B cell (primary cell): Measurements from ENCODE around the gene BBIP1.

Experiments
- CTCF ChIP-seq: fragments of 200-600 bp; IDR thresholded peaks from one replicate; pipeline ENCODE4 v1.8.0; 2022; ENCODE audit warnings: antibody characterized with exemption, mild to moderate bottlenecking
- EZH2 ChIP-seq: IDR thresholded peaks from 2 replicates; pipeline ENCODE4 v1.6.1; 2012; ENCODE audit warnings: borderline replicate concordance, low read depth, mild to moderate bottlenecking, moderate library complexity, low read length; ENCODE audit not compliant: insufficient read depth, poor library complexity, severe bottlenecking

- no peak for TF ChIP-seq CTCF
- no peak for TF ChIP-seq EZH2
Measured at GRCh38 chr10:110865809-110866482, 53.0 kb downstream of the BBIP1 start.
